Activated CD8-positive, alpha-beta memory T cell treated with anti-CD3 and anti-CD28 coated beads for 48 hours (primary cell): Measurements from ENCODE around the gene CDC42BPB.

Experiments
- DNase-seq, 3 experiments: peaks; one replicate each; pipeline ENCODE4 v3.0.0-alpha.2; 2020; ENCODE audit warnings: low read depth in 2 of 3, low spot score in 2 of 3

Gene CDC42BPB

DNA sequence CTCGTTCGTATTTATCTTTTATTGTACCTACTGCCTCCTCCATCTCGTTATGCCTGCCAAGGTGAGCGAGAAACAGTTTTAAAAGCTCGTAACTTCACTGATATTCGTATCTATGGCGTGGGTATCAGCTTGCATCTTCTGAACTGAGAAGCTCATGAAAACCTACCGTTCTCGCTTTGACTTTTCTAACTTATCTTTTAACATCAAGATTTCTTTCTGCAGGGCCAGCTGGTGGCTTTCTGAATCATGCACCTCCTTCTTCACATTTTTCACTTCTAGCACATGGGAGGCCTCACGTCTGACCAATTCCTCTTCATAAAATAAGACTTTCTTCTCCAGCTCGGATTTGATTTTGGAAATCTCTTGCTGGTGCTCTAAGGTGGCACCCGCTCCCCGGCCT is 89.0 kb downstream of the CDC42BPB start:
- DNase-seq, result no peak

DNA sequence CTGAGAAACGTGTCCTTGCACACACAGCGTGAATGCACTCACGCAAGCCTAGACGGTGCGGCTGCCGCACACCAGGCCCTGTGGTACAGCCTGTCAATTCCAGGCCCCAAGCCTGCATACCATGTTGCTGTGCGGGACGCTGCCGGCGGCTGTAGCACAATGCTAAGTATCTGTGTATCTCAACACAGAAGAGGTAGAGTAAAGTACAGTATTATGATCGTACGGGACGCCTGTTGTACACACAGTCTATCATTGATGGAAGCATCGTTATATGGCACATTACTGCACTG is 89.9 kb downstream of the CDC42BPB start:
- no peak for DNase-seq

GRCh38 chr14:102966681-102967505 is 90.5 kb downstream of the CDC42BPB start:
- no peak for DNase-seq

DNA sequence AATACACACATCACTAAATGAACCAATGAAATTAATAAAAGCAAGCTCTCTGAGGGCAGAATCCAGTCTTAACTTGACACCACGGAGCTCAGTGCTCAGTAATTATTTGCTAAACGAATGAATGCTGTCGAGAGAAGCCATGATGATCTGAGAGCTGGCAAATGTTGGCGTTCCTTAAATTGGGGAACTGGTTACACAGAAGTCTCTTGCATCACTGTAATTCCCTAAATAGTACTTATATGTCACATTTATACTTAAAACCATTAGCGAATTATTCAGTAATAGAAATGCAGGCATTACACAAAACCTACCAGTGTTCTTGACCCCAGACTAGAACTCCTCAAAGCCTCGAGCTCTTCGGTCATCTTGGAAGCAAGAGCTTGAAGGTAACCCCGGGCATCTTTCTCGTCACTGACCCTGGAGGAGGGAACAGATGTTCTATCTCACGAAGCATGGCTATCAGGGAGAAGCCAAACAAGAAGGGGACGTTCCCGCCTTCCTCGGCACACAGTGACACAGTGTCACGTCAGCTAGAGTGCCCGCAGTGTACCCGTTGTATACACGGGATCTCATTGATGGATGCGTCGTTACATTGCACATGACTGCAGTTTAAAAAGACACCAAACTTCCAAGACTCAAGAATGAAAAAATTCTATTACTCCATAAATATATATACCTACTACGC is 91.2 kb downstream of the CDC42BPB start:
- no peak for DNase-seq

- no peak for DNase-seq
These were observed 92.1 kb downstream of the CDC42BPB start for GRCh38 chr14:102965282-102965681.

- no peak for DNase-seq
These were observed 93.1 kb downstream of the CDC42BPB start for GRCh38 chr14:102964152-102964730.

- no peak for DNase-seq
These were observed 95.2 kb downstream of the CDC42BPB start for GRCh38 chr14:102962111-102962627.

GRCh38 chr14:102958461-102958860 is 98.9 kb downstream of the CDC42BPB start:
- no peak for DNase-seq

- DNase-seq, result no peak
These were observed 100.1 kb downstream of the CDC42BPB start for GRCh38 chr14:102957222-102957621.

GRCh38 chr14:102955636-102956408 is 101.5 kb downstream of the CDC42BPB start:
- no peak for DNase-seq

- DNase-seq, result no peak
These were observed 103.1 kb downstream of the CDC42BPB start for GRCh38 chr14:102954081-102954789.

DNA sequence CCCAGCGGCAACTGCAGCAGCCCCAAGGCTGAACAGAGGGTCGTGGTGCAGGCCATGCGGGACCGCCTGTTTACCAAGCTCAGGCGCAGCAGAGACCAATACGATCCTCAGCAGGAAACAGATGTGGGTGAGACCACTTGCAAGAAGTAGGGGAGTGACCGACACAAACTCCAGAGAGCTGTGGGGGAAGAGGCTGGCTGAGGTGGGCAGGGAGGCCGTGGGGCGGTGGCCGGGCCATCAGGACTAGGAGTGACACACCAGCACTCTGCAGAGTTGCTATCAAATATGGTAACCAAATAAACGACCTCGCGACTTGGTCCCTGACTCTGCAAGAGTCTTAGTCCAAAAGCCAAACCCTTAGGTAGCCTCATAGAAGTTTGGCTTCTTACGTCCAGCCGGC is 104.2 kb downstream of the CDC42BPB start:
- no peak for DNase-seq

DNA sequence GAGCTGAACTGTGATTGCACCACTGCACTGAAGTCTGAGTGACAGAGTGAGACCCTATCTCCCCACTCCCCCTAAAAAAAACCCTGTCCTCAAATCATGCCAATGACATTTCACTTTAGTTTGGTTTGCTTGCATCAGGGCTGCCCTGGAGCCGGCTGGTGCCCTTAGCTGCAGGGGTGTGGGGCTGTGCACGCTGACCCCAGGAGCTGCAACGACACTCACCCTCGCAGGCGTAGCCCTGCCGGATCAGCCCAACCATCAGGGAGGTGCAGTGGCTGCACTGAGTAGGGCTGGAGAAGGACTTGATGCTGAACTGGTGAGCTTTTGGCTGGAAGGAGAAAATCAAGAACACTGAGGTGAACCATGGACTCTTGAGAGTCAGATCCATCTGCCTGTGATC is 105.1 kb downstream of the CDC42BPB start:
- no peak for DNase-seq

- DNase-seq, result no peak
These were observed 105.5 kb downstream of the CDC42BPB start for GRCh38 chr14:102951799-102952198.

- DNase-seq, result no peak
These were observed 106.3 kb downstream of the CDC42BPB start for GRCh38 chr14:102951034-102951433.

DNA sequence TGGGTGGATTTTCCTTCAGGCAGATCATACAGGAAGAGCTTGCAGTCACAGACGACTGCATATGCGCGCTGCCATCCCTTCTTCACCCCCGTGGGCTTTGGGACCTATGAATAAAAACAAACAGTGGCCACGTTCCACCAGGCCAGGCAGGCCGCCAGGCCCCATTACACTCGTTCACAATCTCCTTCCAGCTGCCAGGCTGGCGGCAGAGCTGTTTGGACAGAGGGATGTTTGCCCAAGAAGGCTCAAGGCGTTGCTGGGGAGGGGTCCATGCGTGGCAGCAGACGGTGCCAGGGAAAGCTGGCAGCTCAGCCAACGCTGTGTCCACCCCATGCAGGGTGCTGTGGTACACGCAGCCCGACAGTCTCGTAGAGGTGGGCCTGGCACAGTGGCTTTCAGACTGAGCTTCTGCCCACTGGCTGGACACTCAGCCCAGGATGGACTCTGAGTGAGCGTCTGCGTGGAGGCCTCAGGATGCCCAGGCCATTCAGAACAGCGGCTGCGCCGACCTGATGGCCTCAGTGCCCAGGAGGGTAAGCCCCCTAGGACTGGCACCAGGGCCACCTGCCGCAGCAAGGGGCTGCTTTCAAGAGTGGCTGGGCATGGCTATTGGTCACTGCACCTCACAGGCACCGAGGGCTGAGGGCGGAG is 107.4 kb downstream of the CDC42BPB start:
- DNase-seq, result no peak

DNA sequence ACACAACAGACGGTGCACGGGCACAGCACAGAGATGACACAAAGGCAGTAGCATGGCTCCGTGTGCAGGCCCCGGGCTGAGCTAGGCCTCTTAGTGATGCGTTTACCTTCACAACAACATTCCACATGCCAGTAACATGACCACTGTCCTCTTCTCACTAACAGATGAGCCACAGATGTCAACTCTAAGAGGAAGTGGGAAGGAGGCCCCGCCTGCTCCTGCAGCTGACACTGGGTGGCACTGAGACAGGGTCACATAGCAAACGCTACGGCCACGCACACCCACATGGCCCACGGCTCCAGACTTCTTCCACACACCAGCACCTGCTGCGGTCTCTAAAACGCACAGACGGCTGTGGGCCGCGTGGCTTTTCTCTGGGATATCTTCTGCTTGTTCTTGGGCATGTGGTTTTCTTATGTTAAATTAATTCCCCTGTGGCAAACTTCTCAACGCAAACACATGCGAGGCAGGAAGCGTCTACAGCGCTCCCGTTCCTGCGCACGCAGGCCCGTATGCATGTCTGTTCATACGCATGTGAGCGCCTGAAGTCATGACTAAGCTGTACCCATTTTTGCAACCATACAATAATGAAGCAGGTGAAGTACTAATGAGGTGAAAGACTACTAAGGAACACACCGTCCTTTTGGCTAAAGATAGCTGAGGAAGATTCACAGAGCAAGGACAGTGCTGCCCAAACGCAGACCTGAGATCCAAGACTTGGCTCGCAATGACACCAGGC is 108.1 kb downstream of the CDC42BPB start:
- no peak for DNase-seq

DNA sequence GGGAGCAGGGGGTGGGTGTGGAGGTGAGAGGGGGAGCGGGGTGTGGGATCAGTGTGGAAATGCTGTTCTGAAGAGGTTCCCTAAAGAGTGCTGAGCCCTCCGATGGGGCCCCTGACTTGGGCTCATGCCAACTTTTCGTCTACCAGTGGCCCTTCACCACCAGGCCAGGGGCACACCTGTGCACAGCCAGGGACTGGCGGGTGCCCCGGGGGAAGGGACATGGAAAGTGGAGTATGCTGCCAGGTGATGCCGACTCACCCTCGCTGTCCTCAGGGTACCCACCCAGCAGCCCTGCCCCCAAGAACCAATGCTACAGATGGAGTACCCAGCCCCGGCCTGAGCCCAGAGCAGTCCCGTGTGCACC is 108.7 kb downstream of the CDC42BPB start:
- no peak for DNase-seq

- DNase-seq, result no peak
These were observed 109.8 kb downstream of the CDC42BPB start for GRCh38 chr14:102947321-102948103.
